GM18909 (cell line): Measurements from ENCODE around the gene CCR2.
"Not testable (repeated sequence)": the region's sequence is repeated elsewhere in the genome, so short reads cannot be mapped to it uniquely, and the experiment has no call there.

Experiments used
- ATAC-seq: cut with Tn5 transposase; IDR thresholded peaks from one replicate; pipeline ENCODE4 v1.9.1; 2021; ENCODE audit warnings: mild to moderate bottlenecking; ENCODE audit not compliant: unreplicated experiment, poor library complexity

Gene CCR2

DNA sequence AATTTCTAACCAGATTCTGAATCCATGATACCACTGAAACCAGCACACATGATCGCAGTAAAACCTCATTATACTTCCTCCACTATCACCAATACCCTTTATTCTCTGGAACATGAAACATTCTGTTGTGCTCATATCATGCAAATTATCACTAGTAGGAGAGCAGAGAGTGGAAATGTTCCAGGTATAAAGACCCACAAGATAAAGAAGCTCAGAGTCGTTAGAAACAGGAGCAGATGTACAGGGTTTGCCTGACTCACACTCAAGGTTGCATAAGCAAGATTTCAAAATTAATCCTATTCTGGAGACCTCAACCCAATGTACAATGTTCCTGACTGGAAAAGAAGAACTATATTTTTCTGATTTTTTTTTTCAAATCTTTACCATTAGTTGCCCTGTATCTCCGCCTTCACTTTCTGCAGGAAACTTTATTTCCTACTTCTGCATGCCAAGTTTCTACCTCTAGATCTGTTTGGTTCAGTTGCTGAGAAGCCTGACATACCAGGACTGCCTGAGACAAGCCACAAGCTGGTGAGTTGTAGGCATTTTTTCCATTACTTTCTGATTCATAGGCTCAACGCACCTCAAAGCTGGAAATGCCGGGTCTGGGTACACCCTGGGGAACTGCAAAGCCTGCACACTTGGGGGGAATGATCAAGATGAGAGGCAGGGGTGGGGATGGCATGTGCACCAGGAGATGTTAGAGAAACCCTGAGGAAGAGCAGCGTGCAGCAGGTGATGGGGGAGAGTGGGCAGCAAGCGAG is at the start of gene CCR2:
CCR2 (plus strand) TSS at position 465 of the 764 bp plus-strand sequence. CDS start 3,417 bp downstream, outside the sequence.
- ATAC-seq: no peak

DNA sequence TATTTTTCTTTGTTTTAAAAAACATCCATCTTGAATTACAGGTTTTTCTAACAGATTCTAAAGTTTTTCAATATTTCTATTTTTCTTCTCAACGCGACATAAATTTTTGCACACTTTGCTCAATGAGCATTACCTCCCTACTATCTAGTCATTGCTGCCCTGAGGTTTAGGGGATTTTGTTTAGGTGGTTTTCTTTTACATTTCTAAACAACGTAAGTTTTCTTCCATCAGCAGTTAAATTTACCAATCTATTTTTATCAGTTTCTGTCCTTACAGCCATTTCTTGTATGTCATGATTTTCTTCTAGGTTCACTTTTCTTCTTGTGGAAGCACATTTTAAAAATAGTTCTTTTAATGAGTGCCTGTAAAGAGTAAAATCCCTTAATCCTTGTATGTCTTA is 49.2 kb upstream of the CCR2 start:
- ATAC-seq: no peak

DNA sequence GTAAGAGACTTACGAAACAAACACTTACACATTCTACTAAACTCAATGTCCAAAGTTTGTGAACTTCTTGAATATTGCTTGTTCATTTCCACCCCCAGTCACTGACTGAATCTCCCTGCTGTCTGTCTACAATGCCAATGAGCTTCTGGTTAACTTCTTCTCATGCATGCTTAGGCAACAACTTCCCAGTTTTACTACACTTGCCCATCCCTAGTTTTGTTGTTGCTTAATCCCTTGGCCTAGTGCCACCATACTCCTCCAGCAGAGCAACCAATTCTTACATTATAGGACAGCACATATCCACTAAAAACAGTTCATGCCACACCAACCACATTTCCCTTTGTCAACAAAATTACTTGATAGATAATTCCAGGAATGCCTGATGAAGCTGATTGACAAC is 40.9 kb upstream of the CCR2 start:
- ATAC-seq: no peak

DNA sequence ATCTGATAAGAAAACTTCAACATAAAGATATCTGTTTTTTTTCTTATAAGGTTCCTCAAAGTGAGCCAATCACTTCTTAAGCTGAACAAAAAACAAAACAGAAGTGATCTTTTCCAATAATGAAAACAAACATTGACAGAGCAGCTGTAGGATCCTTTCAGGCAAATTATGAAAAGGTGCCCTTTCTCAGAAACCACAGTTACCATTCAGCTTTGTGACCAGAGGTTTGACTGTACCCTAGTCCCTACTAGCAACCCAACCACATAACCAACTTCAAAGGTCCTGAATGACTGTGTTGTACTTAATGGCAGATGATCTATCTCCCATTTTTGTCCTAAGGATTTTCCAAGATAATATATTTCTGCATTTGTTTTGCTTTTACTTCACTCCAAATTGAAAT is 39.4 kb upstream of the CCR2 start:
- ATAC-seq: no peak

DNA sequence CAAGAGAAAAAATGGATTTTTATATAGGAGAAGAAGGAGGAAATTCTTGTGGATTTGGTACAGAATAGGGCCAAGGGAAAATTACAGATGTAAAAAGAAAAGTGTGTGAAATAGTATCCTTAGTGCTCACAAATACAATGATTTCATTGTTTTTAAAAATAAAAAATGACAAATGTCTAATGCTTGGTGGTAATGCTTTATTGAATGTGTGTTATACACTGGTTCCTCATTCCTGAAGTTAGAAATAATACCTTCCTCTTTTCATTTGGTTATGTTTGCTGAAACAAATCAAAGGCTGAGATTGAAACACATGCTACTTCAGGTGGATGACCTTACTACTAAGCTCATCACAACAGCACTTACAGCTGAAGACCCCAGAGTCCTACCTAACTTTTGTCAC is 37.7 kb upstream of the CCR2 start:
- ATAC-seq: no peak

DNA sequence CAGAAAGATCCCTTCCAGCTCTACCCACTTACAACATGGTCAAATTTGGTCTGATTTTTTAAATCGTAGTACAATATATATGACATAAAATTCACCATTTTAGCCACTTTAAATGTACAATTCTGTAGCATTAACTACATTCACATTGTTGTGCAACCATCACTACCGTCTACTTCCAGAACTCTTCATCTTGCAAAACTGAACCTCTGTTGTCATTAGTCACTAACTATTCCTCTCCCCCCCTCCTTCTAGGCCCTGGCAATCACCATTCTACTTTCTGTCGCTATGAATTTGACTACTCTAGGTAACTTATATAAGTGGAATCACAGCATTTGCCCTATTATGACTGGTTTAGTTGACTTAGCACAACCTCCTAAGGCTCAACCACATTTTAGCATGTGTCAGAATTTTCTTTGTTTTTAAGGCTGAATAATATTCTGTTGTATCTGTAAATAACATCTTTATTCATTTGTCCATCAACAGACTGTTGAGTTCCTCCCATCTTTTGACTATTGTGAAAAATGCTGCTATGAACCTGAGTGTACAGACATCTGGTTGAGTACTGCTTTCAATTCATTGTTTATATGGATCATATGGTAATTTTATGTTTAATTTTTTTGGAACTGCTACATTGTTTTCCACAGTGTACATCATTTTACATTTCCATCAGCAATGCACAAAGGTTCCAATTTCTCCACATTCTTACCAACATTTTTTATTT is 35.5 kb upstream of the CCR2 start:
- ATAC-seq: no peak

DNA sequence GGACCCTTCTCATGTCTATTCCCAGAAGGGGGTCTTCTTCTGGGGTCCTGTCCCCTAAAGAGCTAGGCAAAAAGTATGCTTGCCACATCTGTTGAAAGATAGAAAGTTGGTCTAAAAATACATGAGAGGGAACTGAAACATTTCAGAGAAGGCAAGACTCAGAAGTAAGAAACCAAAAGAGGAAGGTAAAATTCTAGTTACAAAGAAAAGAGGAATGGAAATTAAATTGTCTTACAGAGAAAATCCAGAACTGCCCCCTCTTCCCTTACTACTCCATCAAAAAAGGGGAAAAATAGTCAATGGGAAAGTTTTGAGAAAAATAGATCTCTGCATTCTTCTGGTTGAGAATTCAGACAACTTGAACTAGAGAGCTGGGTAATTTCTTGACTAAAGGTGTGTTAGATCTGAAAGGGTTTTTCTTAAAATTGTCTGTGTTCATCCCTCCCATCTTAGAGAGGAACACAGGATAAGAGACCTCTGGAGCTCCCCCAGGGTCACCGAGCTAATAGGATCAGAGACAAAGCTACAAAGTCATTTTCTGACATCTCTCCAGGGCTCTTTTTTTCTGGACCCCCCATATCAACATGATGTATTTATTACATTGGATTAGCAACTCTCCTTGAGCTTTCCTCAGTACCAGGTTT is 32.3 kb upstream of the CCR2 start:
- ATAC-seq: no peak

DNA sequence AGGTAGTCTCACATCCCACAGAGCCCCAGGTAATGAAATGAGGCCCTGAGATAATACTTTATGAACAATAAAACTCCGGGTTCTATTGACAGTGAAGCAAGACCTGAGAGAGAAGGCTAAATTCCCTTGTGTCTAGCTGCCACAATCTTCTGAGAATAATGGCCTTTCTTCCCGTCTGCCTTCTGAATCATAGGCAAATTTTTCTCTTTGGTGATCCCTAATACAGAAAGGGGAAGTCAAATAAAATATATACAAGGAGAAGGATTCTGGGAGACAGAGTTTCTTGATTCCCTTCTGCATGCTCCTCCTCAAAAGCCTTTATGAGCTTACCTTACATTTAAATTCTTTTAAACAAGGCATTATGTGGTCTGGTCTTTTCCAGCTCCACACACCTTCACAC is 29.9 kb upstream of the CCR2 start:
- no peak for ATAC-seq

DNA sequence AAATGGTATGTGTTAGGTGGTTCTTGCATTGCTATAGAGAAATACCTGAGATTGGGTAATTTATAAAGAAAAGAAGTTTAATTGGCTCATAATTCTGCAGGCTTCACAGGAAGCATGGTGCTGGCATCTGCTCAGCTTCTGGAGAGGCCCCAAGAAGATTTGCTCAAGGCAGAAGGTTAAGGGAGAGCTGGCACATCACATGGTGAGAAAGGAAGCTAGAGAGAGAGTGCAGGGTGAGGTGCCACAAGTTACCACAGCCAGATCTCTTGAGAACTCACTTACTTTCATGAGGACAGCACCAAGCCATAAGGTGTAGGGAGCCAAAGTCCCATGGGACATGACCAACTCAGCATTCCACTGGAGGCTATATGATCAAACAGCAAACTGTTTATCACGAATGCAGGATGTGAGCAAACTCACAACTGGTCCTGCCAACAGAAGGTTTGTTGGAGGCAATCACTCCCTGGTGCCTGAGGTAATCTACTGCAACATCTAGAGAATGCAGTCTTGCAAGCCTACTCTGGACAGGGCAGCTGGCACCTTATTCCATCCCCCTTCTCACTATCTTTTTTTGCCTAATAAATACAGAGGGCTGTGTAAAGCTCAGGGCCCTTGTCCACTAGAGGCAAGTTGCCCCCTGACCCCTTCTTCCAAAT is 28.1 kb upstream of the CCR2 start:
- ATAC-seq: no peak

DNA sequence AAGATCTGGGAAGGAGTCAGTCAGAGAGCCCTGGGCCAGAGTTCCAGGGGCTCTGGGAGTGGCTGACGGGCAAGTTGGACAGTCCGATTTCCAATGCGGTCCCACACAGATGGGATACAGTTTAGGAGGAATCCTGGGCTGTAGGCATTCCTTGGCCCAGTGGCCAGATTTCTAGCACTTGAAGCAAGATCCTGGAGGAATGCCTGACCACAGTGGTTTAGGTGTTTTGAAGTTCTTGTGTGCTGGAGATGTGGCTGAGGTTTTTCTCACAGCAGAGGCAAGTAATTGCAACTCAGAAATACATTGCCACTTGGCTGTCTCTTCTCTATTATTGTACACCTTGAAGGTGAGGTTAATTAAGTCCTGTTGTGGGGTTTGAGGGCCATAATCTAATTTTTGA is 23.2 kb upstream of the CCR2 start:
- not testable (repeated sequence) for ATAC-seq

DNA sequence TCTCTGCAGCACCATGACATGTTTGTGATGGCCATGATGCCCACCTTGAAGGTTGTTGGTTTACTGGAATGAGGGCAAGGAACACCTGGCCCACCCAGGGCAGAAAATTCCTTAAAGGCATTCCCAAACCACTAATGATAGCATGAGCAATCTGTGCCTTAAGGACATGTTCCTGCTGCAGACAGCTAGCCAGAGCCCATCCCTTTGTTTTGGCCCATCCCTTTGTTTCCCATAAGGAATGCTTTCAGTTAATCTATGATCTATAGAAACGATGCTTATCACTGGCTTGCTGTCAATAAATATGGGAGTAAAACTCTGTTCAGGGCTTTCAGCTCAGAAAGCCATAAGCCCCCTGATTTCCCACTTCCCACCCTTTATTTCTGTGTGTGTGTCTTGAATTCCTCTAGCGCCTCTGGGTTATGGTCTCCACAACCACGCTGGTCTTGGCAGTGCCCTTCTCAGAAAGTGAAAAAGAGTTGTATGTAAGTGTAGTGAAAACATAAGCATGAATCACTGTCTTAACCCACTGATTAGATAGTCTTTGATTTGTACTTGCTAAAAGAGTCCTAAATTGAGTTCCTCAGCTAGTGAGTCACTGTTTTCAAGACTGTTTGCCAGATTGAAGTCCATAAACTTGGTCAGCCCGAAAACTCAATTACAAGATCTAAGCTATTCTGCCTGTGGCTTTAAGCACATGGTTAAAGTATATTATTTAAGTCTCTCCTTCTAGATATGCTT is 19.0 kb upstream of the CCR2 start:
- ATAC-seq: no peak

DNA sequence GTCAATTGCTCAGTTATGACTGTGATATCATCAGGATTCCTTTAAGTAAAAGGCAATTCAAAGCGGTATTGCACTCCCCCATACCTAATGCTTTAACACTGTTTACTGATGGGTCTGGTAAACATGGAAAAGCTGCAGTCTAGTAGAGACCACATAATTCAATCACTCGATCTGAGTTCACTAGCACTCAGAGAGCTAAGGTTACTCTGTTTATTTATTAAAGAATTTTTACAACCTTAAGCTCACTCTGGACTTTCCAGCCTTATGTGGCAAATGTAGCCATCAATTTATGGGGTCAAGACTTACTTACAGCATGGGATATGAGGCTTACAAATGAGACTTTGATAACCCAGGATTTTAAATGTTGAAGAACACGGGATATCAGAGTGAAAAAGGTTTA is 18.4 kb upstream of the CCR2 start:
- no peak for ATAC-seq

DNA sequence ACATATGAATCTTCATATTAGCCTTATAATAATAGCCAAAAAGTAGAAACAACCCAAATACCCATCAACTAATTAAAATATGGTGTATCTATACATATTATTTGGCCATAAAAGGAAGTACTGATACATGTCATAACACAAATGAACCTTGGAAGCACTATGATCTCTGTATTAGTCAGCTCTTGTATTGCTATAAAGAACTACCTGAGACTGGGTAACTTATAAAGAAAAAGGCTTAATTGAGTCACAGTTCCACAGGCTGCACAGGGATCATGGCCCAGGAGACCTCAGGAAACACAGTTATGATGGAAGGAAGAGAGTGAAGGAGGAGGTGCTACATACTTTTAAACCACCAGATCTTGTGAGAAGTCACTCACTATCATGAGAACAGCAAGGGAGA is 16.0 kb upstream of the CCR2 start:
- no peak for ATAC-seq

DNA sequence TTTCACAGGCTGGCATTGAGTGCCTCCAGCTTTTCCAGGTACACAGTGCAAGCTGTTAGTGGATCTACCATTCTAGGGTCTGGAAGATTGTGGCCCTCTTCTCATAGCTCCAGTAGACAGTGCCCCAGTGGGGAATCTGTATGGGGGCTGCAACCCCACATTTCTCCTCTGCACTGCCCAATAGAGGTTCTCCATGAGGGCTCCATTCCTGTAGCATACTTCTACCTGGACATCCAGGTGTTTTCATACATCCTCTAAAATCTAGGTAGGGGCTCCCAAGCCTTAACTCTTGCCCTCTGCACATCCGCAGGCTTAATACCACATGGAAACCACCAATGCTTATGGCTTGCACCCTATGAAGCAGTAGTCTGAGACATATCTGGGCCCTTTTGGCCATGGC is 15.1 kb upstream of the CCR2 start:
- no peak for ATAC-seq

DNA sequence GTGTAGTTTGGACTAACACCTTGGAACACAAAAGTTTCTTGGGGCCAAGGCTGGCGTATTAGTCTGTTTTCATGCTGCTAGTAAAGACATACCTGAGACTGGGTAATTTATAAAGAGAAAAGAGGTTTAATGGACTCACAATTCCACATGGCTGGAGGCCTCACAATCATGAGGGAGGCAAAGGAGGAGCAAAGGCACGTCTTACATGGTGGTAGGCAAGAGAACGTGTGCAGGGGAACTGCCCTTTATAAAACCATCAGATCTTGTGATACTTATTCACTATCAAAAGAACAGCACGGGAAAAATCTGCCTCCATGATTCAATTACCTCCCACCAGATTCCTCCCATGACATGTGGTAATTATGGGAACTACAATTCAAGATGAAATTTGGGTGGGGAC is 9.4 kb upstream of the CCR2 start:
- no peak for ATAC-seq

DNA sequence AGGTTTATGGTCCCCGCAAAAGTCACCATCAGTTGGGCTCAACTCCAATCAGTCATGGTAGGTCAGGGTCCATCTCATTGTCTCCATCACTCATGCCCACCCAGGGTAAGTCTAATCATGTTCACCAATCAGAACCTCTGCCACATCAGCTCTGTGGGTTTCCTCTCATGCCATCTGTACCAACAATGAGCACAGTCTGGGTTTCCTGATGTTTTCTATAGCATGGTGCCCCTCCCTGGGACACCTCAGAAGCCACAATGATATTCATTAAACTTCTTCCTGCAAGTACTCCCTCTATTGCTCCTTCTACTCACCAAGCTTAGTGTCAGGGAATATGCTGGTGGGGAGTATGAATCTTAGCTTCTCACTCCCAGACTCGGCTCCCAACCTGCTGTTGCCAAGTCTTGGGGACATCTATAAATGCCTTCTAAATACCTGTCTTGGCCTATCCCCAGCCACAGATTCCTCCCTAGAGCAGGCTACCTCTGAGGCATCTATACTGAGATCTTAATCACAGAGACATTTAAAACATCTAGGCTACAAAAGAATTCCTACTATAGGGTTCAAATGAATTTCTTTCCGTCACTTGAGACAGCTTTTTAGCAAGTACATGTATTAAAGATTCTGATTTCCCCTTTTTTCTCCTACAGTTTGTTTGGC is 5.0 kb upstream of the CCR2 start:
- no peak for ATAC-seq

DNA sequence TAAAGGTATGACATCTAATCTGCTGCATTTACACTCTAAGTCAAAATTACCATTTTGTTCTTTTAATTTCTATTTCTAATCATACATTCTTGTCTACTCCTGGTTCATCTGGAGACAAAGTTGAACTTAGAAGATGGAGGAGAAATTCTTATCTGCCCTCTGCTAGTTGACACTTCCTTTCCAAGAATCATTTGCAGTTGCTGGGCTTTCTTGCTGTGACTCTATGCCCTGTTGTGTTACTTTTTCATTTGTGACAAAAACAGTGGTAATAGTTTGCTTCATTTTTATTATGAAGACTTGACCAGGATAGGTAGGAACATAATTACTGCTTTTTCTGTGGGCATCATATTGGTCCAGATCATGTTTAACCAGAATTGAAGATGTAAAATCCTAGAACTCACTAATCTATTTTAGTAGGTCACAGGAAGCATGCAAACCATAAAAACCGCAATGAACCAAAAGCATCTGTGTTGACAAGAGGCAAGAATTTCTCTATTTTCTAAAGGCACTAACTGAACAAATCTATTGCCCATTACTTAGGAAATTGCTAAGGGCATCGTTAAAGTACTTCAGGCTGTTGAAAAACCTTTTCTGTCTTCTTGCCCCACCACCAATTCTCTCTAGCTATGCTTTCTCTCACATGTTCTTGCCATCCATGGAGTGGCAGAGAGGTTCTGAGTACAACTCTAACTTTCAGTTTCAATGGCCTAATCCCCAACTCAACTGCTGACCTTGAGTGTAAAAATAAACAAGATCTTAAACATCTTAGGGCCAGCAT is 4.2 kb upstream of the CCR2 start:
- ATAC-seq: peak; percentile 78

DNA sequence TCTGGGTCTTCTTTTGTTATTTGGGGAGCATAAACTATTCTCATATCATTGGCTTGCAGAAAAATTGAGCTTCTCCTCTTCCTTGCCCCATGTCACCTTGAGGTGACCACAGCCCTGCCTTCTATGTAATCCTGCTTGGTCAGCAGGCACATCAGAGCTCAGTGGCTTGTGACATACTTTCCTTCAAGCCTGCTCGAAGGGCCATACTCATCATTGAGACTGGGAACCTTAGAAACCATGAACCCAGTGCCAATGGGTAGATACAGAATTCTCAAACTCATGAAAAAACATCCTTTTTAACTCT is 3.7 kb upstream of the CCR2 start:
- peak; percentile 49 for ATAC-seq

DNA sequence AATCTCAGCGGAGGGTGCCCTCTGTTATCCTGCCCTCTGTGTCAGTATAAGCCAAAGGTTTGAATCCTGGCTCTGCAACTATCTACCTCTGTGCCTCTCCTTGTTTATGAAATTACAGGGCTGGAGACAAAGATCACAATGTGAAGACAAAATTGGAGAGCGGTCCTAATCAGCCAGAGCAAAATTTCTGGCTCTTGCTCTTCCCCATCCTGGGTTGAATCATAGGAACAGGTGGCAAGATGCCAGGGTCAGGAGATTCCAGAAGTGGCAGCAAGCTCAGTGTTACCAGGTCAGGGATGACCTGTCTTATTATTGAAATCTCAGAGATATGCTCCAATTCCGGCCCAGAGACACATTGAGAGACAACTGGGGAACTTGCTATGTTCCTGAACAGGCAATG is 2.3 kb upstream of the CCR2 start:
- no peak for ATAC-seq
